ENCODE results near the gene GPHB5. TPM values are rescaled to one million over a fixed set of nuclear protein-coding genes. Genes with fewer than 3 reads are reported as not detected.
"Not testable (repeated sequence)": the region's sequence is repeated elsewhere in the genome, so short reads cannot be mapped to it uniquely, and the experiment has no call there.

Gene GPHB5
- total RNA-seq, 1 donor from 2014 or later, result not detected

GRCh38 chr14:63286071-63286470 lies 32.7 kb downstream of the GPHB5 start:
- intact Hi-C loops (cut with micrococcal nuclease), result no loop called here
- Mint-ChIP-seq H3K4me3 (ENCODE audit: low read depth) (no peak overlapping the region), H3K27ac (no peak overlapping the region), H3K27me3 (ENCODE audit: low read depth) (no peaks in the 10 kb centered on the region), H3K4me1 (ENCODE audit: low read depth) (no peaks in the 10 kb centered on the region), H3K9me3 (no peaks in the 10 kb centered on the region), H3K36me3 (ENCODE audit: low read depth) (no peaks in the 10 kb centered on the region)
- no peak for DNase-seq (ENCODE audit: low spot score)

GRCh38 chr14:63283884-63284248 lies 34.9 kb downstream of the GPHB5 start:
- Mint-ChIP-seq H3K4me1 (ENCODE audit: low read depth) (no peaks in the 10 kb centered on the region), H3K27ac (no peak overlapping the region), H3K27me3 (ENCODE audit: low read depth) (no peaks in the 10 kb centered on the region), H3K4me3 (ENCODE audit: low read depth) (no peak overlapping the region), H3K9me3 (no peaks in the 10 kb centered on the region), H3K36me3 (ENCODE audit: low read depth) (no peaks in the 10 kb centered on the region)
- DNase-seq (ENCODE audit: low spot score), result no peak
- intact Hi-C loops (cut with micrococcal nuclease), result no loop called here

GRCh38 chr14:63282997-63283883 lies 35.5 kb downstream of the GPHB5 start:
- no peak overlapping the region for H3K4me3 Mint-ChIP-seq (ENCODE audit: low read depth)
- H3K9me3 Mint-ChIP-seq, result no peaks in the 10 kb centered on the region
- no peaks in the 10 kb centered on the region for H3K4me1 Mint-ChIP-seq (ENCODE audit: low read depth)
- H3K27me3 Mint-ChIP-seq (ENCODE audit: low read depth), result no peaks in the 10 kb centered on the region
- no peak overlapping the region for H3K27ac Mint-ChIP-seq
- DNase-seq (ENCODE audit: low spot score), result no peak
- intact Hi-C loops (cut with micrococcal nuclease), result no loop called here
- no peaks in the 10 kb centered on the region for H3K36me3 Mint-ChIP-seq (ENCODE audit: low read depth)

GRCh38 chr14:63279933-63280332 lies 38.8 kb downstream of the GPHB5 start:
- not testable (repeated sequence) for DNase-seq (ENCODE audit: low spot score); H3K4me3 Mint-ChIP-seq (ENCODE audit: low read depth); H3K9me3 Mint-ChIP-seq; H3K36me3 Mint-ChIP-seq (ENCODE audit: low read depth); H3K27me3 Mint-ChIP-seq (ENCODE audit: low read depth); H3K27ac Mint-ChIP-seq; H3K4me1 Mint-ChIP-seq (ENCODE audit: low read depth)
- intact Hi-C loops (cut with micrococcal nuclease), result loop anchor here (5.0 kb wide), 3 partner anchors 108 to 1118 kb away; no protein-coding TSS in a partner anchor

- Mint-ChIP-seq H3K4me3 (ENCODE audit: low read depth) (no peak overlapping the region), H3K4me1 (ENCODE audit: low read depth) (no peaks in the 10 kb centered on the region), H3K27me3 (ENCODE audit: low read depth) (no peaks in the 10 kb centered on the region), H3K9me3 (no peaks in the 10 kb centered on the region), H3K36me3 (ENCODE audit: low read depth) (no peaks in the 10 kb centered on the region), H3K27ac (no peak overlapping the region)
- no peak for DNase-seq (ENCODE audit: low spot score)
- intact Hi-C loops (cut with micrococcal nuclease), result loop anchor here (5.0 kb wide), 3 partner anchors 105 to 1115 kb away; no protein-coding TSS in a partner anchor
Measured at GRCh38 chr14:63277591-63278183, 41.0 kb downstream of the GPHB5 start.

GRCh38 chr14:63276492-63277342 lies 42.0 kb downstream of the GPHB5 start:
- no peaks in the 10 kb centered on the region for H3K27me3 Mint-ChIP-seq (ENCODE audit: low read depth)
- intact Hi-C loops (cut with micrococcal nuclease), result loop anchor here (5.0 kb wide), 3 partner anchors 104 to 1114 kb away; no protein-coding TSS in a partner anchor
- DNase-seq (ENCODE audit: low spot score), result no peak
- no peaks in the 10 kb centered on the region for H3K4me1 Mint-ChIP-seq (ENCODE audit: low read depth)
- H3K9me3 Mint-ChIP-seq, result no peaks in the 10 kb centered on the region
- no peak overlapping the region for H3K4me3 Mint-ChIP-seq (ENCODE audit: low read depth)
- no peaks in the 10 kb centered on the region for H3K36me3 Mint-ChIP-seq (ENCODE audit: low read depth)
- no peak overlapping the region for H3K27ac Mint-ChIP-seq

GRCh38 chr14:63276016-63276415 lies 42.7 kb downstream of the GPHB5 start:
- Mint-ChIP-seq H3K36me3 (ENCODE audit: low read depth) (no peaks in the 10 kb centered on the region), H3K27me3 (ENCODE audit: low read depth) (no peaks in the 10 kb centered on the region), H3K27ac (no peak overlapping the region), H3K4me3 (ENCODE audit: low read depth) (no peak overlapping the region), H3K4me1 (ENCODE audit: low read depth) (no peaks in the 10 kb centered on the region), H3K9me3 (no peaks in the 10 kb centered on the region)
- no peak for DNase-seq (ENCODE audit: low spot score)
- intact Hi-C loops (cut with micrococcal nuclease), result loop anchor here (5.0 kb wide), 3 partner anchors 104 to 1114 kb away; no protein-coding TSS in a partner anchor

- H3K27me3 Mint-ChIP-seq (ENCODE audit: low read depth), result no peaks in the 10 kb centered on the region
- no peak for DNase-seq (ENCODE audit: low spot score)
- no peak overlapping the region for H3K4me3 Mint-ChIP-seq (ENCODE audit: low read depth)
- H3K27ac Mint-ChIP-seq, result no peak overlapping the region
- intact Hi-C loops (cut with micrococcal nuclease), result loop anchor here (5.0 kb wide), 3 partner anchors 103 to 1113 kb away; no protein-coding TSS in a partner anchor
- H3K36me3 Mint-ChIP-seq (ENCODE audit: low read depth), result no peaks in the 10 kb centered on the region
- H3K9me3 Mint-ChIP-seq, result no peaks in the 10 kb centered on the region
- H3K4me1 Mint-ChIP-seq (ENCODE audit: low read depth), result no peaks in the 10 kb centered on the region
Measured at GRCh38 chr14:63275611-63276010, 43.1 kb downstream of the GPHB5 start.

GRCh38 chr14:63273717-63274655 lies 44.7 kb downstream of the GPHB5 start:
- no peaks in the 10 kb centered on the region for H3K36me3 Mint-ChIP-seq (ENCODE audit: low read depth)
- no peak overlapping the region for H3K27ac Mint-ChIP-seq
- DNase-seq (ENCODE audit: low spot score), result no peak
- H3K4me3 Mint-ChIP-seq (ENCODE audit: low read depth), result no peak overlapping the region
- H3K27me3 Mint-ChIP-seq (ENCODE audit: low read depth), result no peaks in the 10 kb centered on the region
- no peaks in the 10 kb centered on the region for H3K4me1 Mint-ChIP-seq (ENCODE audit: low read depth)
- H3K9me3 Mint-ChIP-seq, result no peaks in the 10 kb centered on the region
- intact Hi-C loops (cut with micrococcal nuclease), result no loop called here

GRCh38 chr14:63273129-63273528 lies 45.6 kb downstream of the GPHB5 start:
- Mint-ChIP-seq H3K4me3 (ENCODE audit: low read depth) (no peak overlapping the region), H3K4me1 (ENCODE audit: low read depth) (no peaks in the 10 kb centered on the region), H3K9me3 (no peaks in the 10 kb centered on the region), H3K27ac (no peak overlapping the region), H3K27me3 (ENCODE audit: low read depth) (no peaks in the 10 kb centered on the region), H3K36me3 (ENCODE audit: low read depth) (no peaks in the 10 kb centered on the region)
- intact Hi-C loops (cut with micrococcal nuclease), result no loop called here
- DNase-seq (ENCODE audit: low spot score), result no peak

GRCh38 chr14:63269561-63270225 lies 49.0 kb downstream of the GPHB5 start:
- Mint-ChIP-seq H3K9me3 (no peaks in the 10 kb centered on the region), H3K4me3 (ENCODE audit: low read depth) (no peak overlapping the region), H3K27ac (no peak overlapping the region), H3K27me3 (ENCODE audit: low read depth) (no peaks in the 10 kb centered on the region), H3K4me1 (ENCODE audit: low read depth) (no peaks in the 10 kb centered on the region), H3K36me3 (ENCODE audit: low read depth) (no peaks in the 10 kb centered on the region)
- no peak for DNase-seq (ENCODE audit: low spot score)
- intact Hi-C loops (cut with micrococcal nuclease), result no loop called here
